Liver (tissue), 2 donors: ENCODE measurements around the gene HSPB9.

Source experiments
- FOXA2 ChIP-seq: IDR thresholded peaks from 2 replicates; pipeline ENCODE4 v1.6.1; 2016; ENCODE audit warnings: antibody characterized with exemption
- TF ChIP-seq, protein P1 (sequence below): fragments of 150-350 bp; IDR thresholded peaks from 2 replicates; pipeline ENCODE4 v1.5.1; 2017; ENCODE audit warnings: improper control_type of control experiment, low read depth, low read length; ENCODE audit not compliant: missing input control
- TF ChIP-seq, protein P2 (sequence below): IDR thresholded peaks from 2 replicates; pipeline ENCODE4 v1.6.1; 2016; ENCODE audit warnings: antibody characterized with exemption
- donor health status: healthy.

DNA sequence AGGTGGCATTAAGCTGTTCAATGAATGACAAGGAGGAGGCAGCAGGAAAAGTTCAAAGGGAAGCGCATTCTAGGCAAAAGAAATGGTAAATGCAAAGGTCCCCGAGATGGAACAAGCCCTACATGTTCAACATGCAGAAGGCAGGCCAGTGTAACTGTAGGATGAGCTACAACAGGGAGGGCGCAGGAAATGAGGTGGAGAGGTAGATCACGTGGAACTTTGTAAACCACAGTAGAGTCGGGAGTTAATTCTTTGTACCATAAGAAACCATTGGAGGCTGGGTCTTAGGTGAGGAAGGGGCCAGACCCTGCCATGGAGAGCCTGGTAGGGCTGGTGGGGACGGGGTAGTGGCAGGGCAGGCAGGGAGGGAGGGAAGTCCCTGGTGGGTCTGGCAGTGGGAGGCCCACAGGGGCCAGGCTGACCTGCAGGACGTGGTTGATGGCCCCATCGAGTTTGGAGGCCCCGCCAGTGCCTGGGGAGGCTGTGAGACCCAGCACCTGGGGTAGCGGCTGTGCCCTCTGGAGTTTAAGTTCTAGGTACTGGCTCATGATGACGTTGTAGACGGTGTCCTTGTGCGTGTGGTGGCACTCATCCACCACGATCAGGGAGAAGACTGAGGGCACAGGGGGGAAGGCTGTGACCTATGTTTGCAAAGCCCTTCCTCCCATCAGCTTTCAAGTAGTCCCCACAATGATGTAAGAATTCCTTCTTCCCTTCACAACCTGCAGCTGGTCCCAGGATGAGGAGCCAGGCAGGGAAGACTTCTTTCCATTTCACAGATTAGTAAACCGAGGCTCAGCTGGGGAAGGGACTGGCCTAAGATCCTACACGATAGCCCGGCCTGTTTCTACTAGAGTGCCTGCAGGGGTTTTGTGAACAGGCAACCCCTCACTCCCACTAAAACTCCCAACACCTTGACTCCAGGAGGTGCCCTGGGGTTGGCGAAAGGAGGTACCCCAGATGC is 12.0 kb upstream of the HSPB9 start:
- TF ChIP-seq, protein P1, sequence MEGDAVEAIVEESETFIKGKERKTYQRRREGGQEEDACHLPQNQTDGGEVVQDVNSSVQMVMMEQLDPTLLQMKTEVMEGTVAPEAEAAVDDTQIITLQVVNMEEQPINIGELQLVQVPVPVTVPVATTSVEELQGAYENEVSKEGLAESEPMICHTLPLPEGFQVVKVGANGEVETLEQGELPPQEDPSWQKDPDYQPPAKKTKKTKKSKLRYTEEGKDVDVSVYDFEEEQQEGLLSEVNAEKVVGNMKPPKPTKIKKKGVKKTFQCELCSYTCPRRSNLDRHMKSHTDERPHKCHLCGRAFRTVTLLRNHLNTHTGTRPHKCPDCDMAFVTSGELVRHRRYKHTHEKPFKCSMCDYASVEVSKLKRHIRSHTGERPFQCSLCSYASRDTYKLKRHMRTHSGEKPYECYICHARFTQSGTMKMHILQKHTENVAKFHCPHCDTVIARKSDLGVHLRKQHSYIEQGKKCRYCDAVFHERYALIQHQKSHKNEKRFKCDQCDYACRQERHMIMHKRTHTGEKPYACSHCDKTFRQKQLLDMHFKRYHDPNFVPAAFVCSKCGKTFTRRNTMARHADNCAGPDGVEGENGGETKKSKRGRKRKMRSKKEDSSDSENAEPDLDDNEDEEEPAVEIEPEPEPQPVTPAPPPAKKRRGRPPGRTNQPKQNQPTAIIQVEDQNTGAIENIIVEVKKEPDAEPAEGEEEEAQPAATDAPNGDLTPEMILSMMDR: no peak
- TF ChIP-seq FOXA2: no peak
- TF ChIP-seq, protein P2, sequence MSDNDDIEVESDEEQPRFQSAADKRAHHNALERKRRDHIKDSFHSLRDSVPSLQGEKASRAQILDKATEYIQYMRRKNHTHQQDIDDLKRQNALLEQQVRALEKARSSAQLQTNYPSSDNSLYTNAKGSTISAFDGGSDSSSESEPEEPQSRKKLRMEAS: no peak
